CD8-positive, alpha-beta memory T cell (primary cell): Measurements from ENCODE around the gene MINDY4. TPM values are rescaled to one million over a fixed set of nuclear protein-coding genes. Genes with fewer than 3 reads are reported as not detected.
A peak's percentile ranks its signal among the peaks of the same experiment; 100 is the strongest.

Experiments used
- CTCF ChIA-PET: fragments of 350-600 bp; sonication (Branson Sonifier 250); formaldehyde crosslinking; loops from one replicate; lab custom pipeline; 2021; ENCODE audit warnings: antibody characterized with exemption; lab: Charles Lee
- POLR2A ChIA-PET: fragments of 350-600 bp; sonication (Branson Sonifier 250); formaldehyde crosslinking; loops from one replicate; lab custom pipeline; 2021; ENCODE audit warnings: antibody characterized with exemption; lab: Charles Lee
- DNase-seq, 5 donors: peaks; one replicate each; pipeline versions ENCODE4 v3.0.0 to v3.0.0-alpha.2; 2020 to 2022; ENCODE audit warnings: mixed read lengths in 1 of 5
- H3K27ac ChIP-seq: one replicate; pipeline ENCODE4 v1.7.0; 2013; ENCODE audit warnings: low read depth, mild to moderate bottlenecking, low read length, moderate library complexity
- H3K27me3 ChIP-seq: 2 replicates; pipeline ENCODE4 v1.7.0; 2013; ENCODE audit warnings: low read length, mild to moderate bottlenecking; ENCODE audit not compliant: insufficient read depth, poor library complexity, severe bottlenecking
- H3K36me3 ChIP-seq: 2 replicates; pipeline ENCODE4 v1.7.0; 2013; ENCODE audit warnings: mild to moderate bottlenecking, low read length, moderate library complexity; ENCODE audit not compliant: insufficient read depth
- H3K4me1 ChIP-seq: 2 replicates; pipeline ENCODE4 v1.7.0; 2013; ENCODE audit warnings: mild to moderate bottlenecking, low read length, moderate library complexity; ENCODE audit not compliant: insufficient read depth
- H3K4me3 ChIP-seq: 2 replicates; pipeline ENCODE4 v1.7.0; 2013; ENCODE audit warnings: mild to moderate bottlenecking, low read length
- H3K9me3 ChIP-seq: 2 replicates; pipeline ENCODE4 v1.7.0; 2013; ENCODE audit warnings: mild to moderate bottlenecking, low read length
- H3K27ac Mint-ChIP-seq, 8 donors: one replicate each; pipeline ENCODE4 v1.8.0; 2020 to 2021; ENCODE audit warnings: mixed read lengths in 8 of 8, mild to moderate bottlenecking in 6 of 8, inconsistent platforms in 3 of 8, moderate library complexity in 3 of 8
- H3K27me3 Mint-ChIP-seq, 2 donors: one replicate each; pipeline ENCODE4 v1.8.0; 2020 to 2021; ENCODE audit warnings: mixed read lengths in 2 of 2, mild to moderate bottlenecking in 1 of 2, moderate library complexity in 1 of 2
- H3K36me3 Mint-ChIP-seq, 3 donors: one replicate each; pipeline ENCODE4 v1.8.0; 2020 to 2021; ENCODE audit warnings: mixed read lengths in 3 of 3, inconsistent platforms in 1 of 3, mild to moderate bottlenecking in 1 of 3
- H3K4me1 Mint-ChIP-seq, 3 donors: one replicate each; pipeline ENCODE4 v1.8.0; 2020 to 2021; ENCODE audit warnings: mixed read lengths in 3 of 3, inconsistent platforms in 1 of 3, mild to moderate bottlenecking in 1 of 3
- H3K4me3 Mint-ChIP-seq, 7 donors: one replicate each; pipeline ENCODE4 v1.8.0; 2020 to 2021; ENCODE audit warnings: mixed read lengths in 7 of 7, mild to moderate bottlenecking in 6 of 7, moderate library complexity in 4 of 7, inconsistent platforms in 2 of 7
- H3K9me3 Mint-ChIP-seq, 5 donors: one replicate each; pipeline ENCODE4 v1.8.0; 2020 to 2022; ENCODE audit warnings: mixed read lengths in 5 of 5, mild to moderate bottlenecking in 3 of 5, moderate library complexity in 2 of 5, inconsistent platforms in 1 of 5
- polyA plus RNA-seq: library from polyadenylated mRNA; unstranded; fragments of 300-500 nt; fragmentation: Illumina TruSeq; gene quantifications from one replicate; pipeline ENCODE4 v1.2.3, GENCODE V29; 2021
- total RNA-seq, 2 experiments: library from RNA; stranded (reverse); gene quantifications; one replicate each; pipeline ENCODE4 v1.2.3, GENCODE V29; 2021

The MINDY4 gene
- total and polyA plus RNA-seq, 3 experiments from 2014 or later: 1.0 to 2.6 (median 2.4) TPM

DNA sequence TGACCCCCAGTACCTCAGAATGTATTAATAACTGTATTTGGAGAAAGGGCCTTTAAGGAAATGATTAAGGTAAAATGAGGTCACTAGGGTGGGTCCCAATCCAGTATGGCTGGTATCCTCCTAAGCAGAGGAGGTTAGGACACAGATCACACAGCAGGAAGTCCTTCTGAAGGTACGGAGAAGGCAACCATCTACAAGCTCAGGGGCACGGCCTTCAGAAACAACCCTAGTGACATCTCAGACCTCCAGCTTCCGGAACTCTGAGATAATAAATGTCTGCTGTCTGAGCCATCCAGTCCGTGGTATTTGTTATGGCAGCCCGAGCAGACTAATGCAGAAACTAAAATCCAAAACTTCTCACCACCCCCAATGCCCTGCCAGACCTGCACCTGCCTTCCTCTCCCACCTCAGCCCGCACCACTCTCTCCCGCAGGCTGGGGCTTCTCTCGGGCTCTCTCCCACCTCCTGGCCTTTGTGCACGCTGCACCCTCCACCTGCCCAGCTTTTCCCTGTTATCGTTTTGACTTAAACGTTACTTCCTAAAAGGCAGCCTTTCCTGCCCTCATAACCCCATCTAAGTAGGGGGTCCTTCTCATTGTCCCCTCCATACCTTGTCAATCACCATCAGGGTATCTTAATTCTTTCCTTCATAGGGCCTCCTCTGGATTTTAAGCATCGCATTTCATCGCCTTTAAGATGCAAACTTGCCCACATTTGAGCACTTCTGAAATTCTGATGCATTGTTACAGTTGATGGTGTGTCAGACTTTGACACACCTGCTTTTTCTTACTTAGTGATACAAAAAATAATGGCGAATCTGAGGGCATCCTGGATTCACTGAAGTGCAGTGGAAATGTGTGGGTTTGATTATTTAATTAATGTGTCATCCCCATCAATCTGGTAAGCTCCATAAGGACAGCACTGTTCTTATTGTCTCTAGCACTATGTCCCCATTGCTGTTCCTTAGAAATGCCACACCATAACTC, 108.2 kb downstream of the MINDY4 start:
- CTCF ChIA-PET: no interaction called here

GRCh38 chr7:30880125-30880720, 109.0 kb downstream of the MINDY4 start:
- H3K4me1 ChIP-seq: no peaks in the 10 kb centered on the region
- H3K4me3 Mint-ChIP-seq: no peak overlapping the region
- H3K4me1 Mint-ChIP-seq: no peaks in the 10 kb centered on the region
- no peak for DNase-seq
- H3K27ac Mint-ChIP-seq: no peak overlapping the region
- H3K9me3 Mint-ChIP-seq: no peaks in the 10 kb centered on the region
- H3K36me3 ChIP-seq: no peaks in the 10 kb centered on the region
- H3K4me3 ChIP-seq: no peak overlapping the region
- peaks cover 0 to 5% of the 10 kb centered on the region in 2 donors for H3K27me3 Mint-ChIP-seq
- H3K27me3 ChIP-seq: no peaks in the 10 kb centered on the region
- no peaks in the 10 kb centered on the region for H3K36me3 Mint-ChIP-seq
- H3K27ac ChIP-seq: no peak overlapping the region
- ChIA-PET CTCF (no interaction called here), POLR2A (no interaction called here)
- H3K9me3 ChIP-seq: no peaks in the 10 kb centered on the region

More for the DNA sequence above, 108.2 kb downstream of the MINDY4 start:
- H3K4me3 Mint-ChIP-seq: no peak overlapping the region
- POLR2A ChIA-PET: no interaction called here
- Histone ChIP-seq H3K9me3 (no peaks in the 10 kb centered on the region), H3K4me1 (no peaks in the 10 kb centered on the region), H3K36me3 (no peaks in the 10 kb centered on the region), H3K27ac (no peak overlapping the region), H3K4me3 (no peak overlapping the region), H3K27me3 (no peaks in the 10 kb centered on the region)
- peaks cover 0 to 5% of the 10 kb centered on the region in 2 donors for H3K27me3 Mint-ChIP-seq
- no peak for DNase-seq
- H3K4me1 Mint-ChIP-seq: no peaks in the 10 kb centered on the region
- H3K27ac Mint-ChIP-seq: peak overlapping the region in 1 of 8 donors; percentile 94
- peaks cover 0 to 1% (median 0%) of the 10 kb centered on the region in 5 donors for H3K9me3 Mint-ChIP-seq
- no peaks in the 10 kb centered on the region for H3K36me3 Mint-ChIP-seq

GRCh38 chr7:30880941-30881340, 109.7 kb downstream of the MINDY4 start:
- Histone ChIP-seq H3K36me3 (no peaks in the 10 kb centered on the region), H3K9me3 (no peaks in the 10 kb centered on the region), H3K27me3 (no peaks in the 10 kb centered on the region), H3K4me1 (no peaks in the 10 kb centered on the region), H3K4me3 (no peak overlapping the region), H3K27ac (no peak overlapping the region)
- POLR2A ChIA-PET: no interaction called here
- no peaks in the 10 kb centered on the region for H3K36me3 Mint-ChIP-seq
- no peaks in the 10 kb centered on the region for H3K4me1 Mint-ChIP-seq
- H3K27ac Mint-ChIP-seq: no peak overlapping the region
- no peaks in the 10 kb centered on the region for H3K9me3 Mint-ChIP-seq
- DNase-seq: no peak
- CTCF ChIA-PET: no interaction called here
- no peak overlapping the region for H3K4me3 Mint-ChIP-seq
- peaks cover 0 to 5% of the 10 kb centered on the region in 2 donors for H3K27me3 Mint-ChIP-seq

DNA sequence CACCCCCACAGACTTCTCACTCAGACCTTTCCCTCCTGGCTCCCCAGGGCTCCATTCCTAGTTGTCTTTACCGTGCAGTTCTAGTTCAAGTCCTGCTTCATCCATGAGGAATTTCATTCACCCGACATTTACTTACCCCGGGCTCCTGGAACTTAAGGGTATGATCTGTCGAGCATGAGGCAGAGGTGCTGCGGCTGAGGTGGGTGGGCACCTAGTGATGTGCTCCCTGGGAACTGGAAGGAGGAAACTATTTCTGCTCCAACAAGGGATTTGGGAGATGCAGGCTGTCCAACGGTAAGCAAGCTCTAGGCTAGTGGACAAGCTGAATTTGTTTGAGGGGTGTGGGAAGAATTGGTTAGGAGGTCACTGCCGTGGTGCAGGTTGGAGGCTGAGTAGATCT, 110.2 kb downstream of the MINDY4 start:
- no peak overlapping the region for H3K4me3 ChIP-seq
- Mint-ChIP-seq H3K27me3 (peaks cover 0 to 5% of the 10 kb centered on the region in 2 donors), H3K36me3 (no peaks in the 10 kb centered on the region), H3K4me1 (no peaks in the 10 kb centered on the region), H3K27ac (no peak overlapping the region), H3K9me3 (no peaks in the 10 kb centered on the region), H3K4me3 (no peak overlapping the region)
- DNase-seq: no peak
- POLR2A ChIA-PET: no interaction called here
- H3K36me3 ChIP-seq: no peaks in the 10 kb centered on the region
- CTCF ChIA-PET: no interaction called here
- H3K27me3 ChIP-seq: no peaks in the 10 kb centered on the region
- H3K27ac ChIP-seq: no peak overlapping the region
- no peaks in the 10 kb centered on the region for H3K9me3 ChIP-seq
- no peaks in the 10 kb centered on the region for H3K4me1 ChIP-seq

DNA sequence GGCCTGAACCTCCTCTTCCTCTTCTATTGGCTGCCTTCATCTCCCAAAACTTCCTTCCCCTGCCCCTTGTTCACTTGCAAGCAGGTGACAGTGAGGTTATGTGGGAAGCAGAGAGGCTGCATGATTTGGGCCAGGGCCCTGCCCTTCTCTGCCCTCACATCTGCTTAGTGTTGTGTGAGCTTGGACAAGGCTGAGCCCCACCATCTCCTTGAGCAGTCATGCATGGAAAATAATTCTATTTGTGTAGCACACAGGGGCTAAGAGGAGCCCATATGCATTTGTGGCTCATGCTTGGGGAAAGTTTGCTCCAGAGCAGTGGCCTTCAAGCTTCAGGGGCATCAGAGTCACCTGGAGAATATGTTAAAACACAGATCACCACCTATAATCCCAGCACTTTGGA, 113.7 kb downstream of the MINDY4 start:
- Histone ChIP-seq H3K4me1 (no peaks in the 10 kb centered on the region), H3K9me3 (no peaks in the 10 kb centered on the region), H3K27me3 (no peaks in the 10 kb centered on the region), H3K27ac (no peak overlapping the region), H3K4me3 (no peak overlapping the region), H3K36me3 (no peaks in the 10 kb centered on the region)
- no peak overlapping the region for H3K27ac Mint-ChIP-seq
- CTCF ChIA-PET: no interaction called here
- no peak for DNase-seq
- POLR2A ChIA-PET: no interaction called here
- H3K4me3 Mint-ChIP-seq: no peak overlapping the region
- H3K9me3 Mint-ChIP-seq: no peaks in the 10 kb centered on the region
- peaks cover 0 to 1% of the 10 kb centered on the region in 2 donors for H3K27me3 Mint-ChIP-seq
- no peaks in the 10 kb centered on the region for H3K36me3 Mint-ChIP-seq
- H3K4me1 Mint-ChIP-seq: no peaks in the 10 kb centered on the region

DNA sequence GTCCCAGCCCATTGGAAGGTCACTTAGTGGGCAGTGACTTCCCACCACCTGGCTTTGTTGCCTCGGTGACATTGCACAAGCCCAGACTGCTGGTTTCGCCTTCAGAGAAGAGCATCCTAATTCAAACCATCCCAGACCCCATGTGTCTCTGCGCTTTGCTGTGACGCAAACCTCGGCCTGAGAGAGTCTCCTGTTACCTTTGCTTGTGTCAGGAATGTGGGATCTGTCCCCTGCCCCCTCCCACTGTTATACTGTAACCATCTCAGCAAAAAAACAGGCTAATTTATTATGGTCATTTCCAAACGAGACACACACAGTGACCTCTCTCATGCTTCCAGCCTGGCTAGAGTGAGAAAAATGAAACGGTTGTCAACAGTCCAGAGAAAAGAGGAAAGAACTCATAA, 115.4 kb downstream of the MINDY4 start:
- Mint-ChIP-seq H3K27me3 (peaks cover 0 to 1% of the 10 kb centered on the region in 2 donors), H3K9me3 (peaks cover 0 to 8% (median 3%) of the 10 kb centered on the region in 5 donors), H3K36me3 (peaks cover 0 to 6% (median 0%) of the 10 kb centered on the region in 3 donors), H3K4me1 (no peaks in the 10 kb centered on the region), H3K27ac (no peak overlapping the region), H3K4me3 (no peak overlapping the region)
- CTCF ChIA-PET: no interaction called here
- Histone ChIP-seq H3K27me3 (no peaks in the 10 kb centered on the region), H3K9me3 (no peaks in the 10 kb centered on the region), H3K27ac (no peak overlapping the region), H3K4me1 (no peaks in the 10 kb centered on the region), H3K36me3 (no peaks in the 10 kb centered on the region), H3K4me3 (no peak overlapping the region)
- no peak for DNase-seq
- POLR2A ChIA-PET: no interaction called here

GRCh38 chr7:30887464-30887872, 116.3 kb downstream of the MINDY4 start:
- H3K27ac ChIP-seq: no peak overlapping the region
- H3K4me1 ChIP-seq: no peaks in the 10 kb centered on the region
- no peak for DNase-seq
- H3K27me3 Mint-ChIP-seq: peaks cover 0 to 1% of the 10 kb centered on the region in 2 donors
- no peaks in the 10 kb centered on the region for H3K27me3 ChIP-seq
- no peaks in the 10 kb centered on the region for H3K9me3 ChIP-seq
- H3K36me3 ChIP-seq: no peaks in the 10 kb centered on the region
- peaks cover 0 to 8% (median 3%) of the 10 kb centered on the region in 5 donors for H3K9me3 Mint-ChIP-seq
- peaks cover 0 to 6% (median 0%) of the 10 kb centered on the region in 3 donors for H3K36me3 Mint-ChIP-seq
- H3K4me3 ChIP-seq: no peak overlapping the region
- H3K4me1 Mint-ChIP-seq: no peaks in the 10 kb centered on the region
- no peak overlapping the region for H3K27ac Mint-ChIP-seq
- no peak overlapping the region for H3K4me3 Mint-ChIP-seq
- ChIA-PET POLR2A (no interaction called here), CTCF (no interaction called here)

DNA sequence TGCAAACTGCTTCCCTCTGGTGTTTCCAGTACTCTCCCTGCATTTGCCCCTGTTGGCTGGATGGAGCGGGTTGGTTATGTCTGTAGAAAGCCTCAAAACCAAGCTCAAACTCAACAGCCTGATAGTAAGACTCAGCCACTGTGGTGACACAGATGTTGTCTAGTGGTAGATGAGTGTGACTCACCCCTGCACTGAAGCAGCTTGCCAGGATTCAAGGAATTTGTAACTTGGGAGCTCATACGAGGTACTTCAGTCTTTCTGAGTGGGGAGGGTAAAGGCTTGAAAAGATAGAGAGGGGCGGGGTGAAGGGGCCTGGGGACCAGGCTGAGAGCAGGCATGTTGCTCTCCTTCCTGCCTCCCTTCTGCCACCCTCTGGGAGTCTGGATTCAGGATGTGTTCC, 117.5 kb downstream of the MINDY4 start:
- H3K27me3 ChIP-seq: no peaks in the 10 kb centered on the region
- no peaks in the 10 kb centered on the region for H3K9me3 ChIP-seq
- no peak overlapping the region for H3K27ac ChIP-seq
- H3K4me3 Mint-ChIP-seq: no peak overlapping the region
- H3K27ac Mint-ChIP-seq: no peak overlapping the region
- POLR2A ChIA-PET: no interaction called here
- H3K4me3 ChIP-seq: no peak overlapping the region
- H3K27me3 Mint-ChIP-seq: peaks cover 0 to 1% of the 10 kb centered on the region in 2 donors
- no peaks in the 10 kb centered on the region for H3K4me1 ChIP-seq
- no peaks in the 10 kb centered on the region for H3K4me1 Mint-ChIP-seq
- H3K36me3 Mint-ChIP-seq: peaks cover 0 to 6% (median 0%) of the 10 kb centered on the region in 3 donors
- H3K36me3 ChIP-seq: no peaks in the 10 kb centered on the region
- DNase-seq: no peak
- CTCF ChIA-PET: no interaction called here
- peaks cover 0 to 8% (median 3%) of the 10 kb centered on the region in 5 donors for H3K9me3 Mint-ChIP-seq
